Epithelial cell of esophagus (primary cell): ENCODE results near the gene NOL8.

ENCODE experiments used
- DNase-seq: peaks from one replicate; pipeline ENCODE4 v3.0.0; 2010; ENCODE audit warnings: low read depth
- H3K4me3 ChIP-seq: 2 replicates; pipeline ENCODE4 v1.5.1; 2011; ENCODE audit warnings: mild to moderate bottlenecking, low read length, control low read depth
- CTCF ChIP-seq: IDR thresholded peaks from 2 replicates; pipeline ENCODE4 v1.5.1; 2011; ENCODE audit warnings: low read depth, mild to moderate bottlenecking, low read length, control low read depth, inconsistent platforms; ENCODE audit not compliant: insufficient read depth; ENCODE audit errors: missing control alignments

Gene NOL8

GRCh38 chr9:92298036-92298435 lies 27.1 kb downstream of the NOL8 start:
- no peak overlapping the region for H3K4me3 ChIP-seq
- no peak for TF ChIP-seq CTCF
- no peak for DNase-seq

- no peak for DNase-seq
- no peak overlapping the region for H3K4me3 ChIP-seq
- no peak for TF ChIP-seq CTCF
Measured at GRCh38 chr9:92297611-92298010, 27.5 kb downstream of the NOL8 start.

GRCh38 chr9:92295827-92296258 lies 29.3 kb downstream of the NOL8 start:
- DNase-seq: peak; percentile 84
- no peak overlapping the region for H3K4me3 ChIP-seq
- no peak for TF ChIP-seq CTCF

- no peak for DNase-seq
- TF ChIP-seq CTCF: no peak
- no peak overlapping the region for H3K4me3 ChIP-seq
Measured at GRCh38 chr9:92295240-92295790, 29.8 kb downstream of the NOL8 start.

GRCh38 chr9:92294297-92294676 lies 30.9 kb downstream of the NOL8 start:
- no peak for TF ChIP-seq CTCF
- DNase-seq: no peak
- H3K4me3 ChIP-seq: peak overlapping the region; percentile 91

GRCh38 chr9:92293452-92294296 lies 31.5 kb downstream of the NOL8 start, which contains the start of gene IARS1:
Gene IARS1 (minus strand): TSS chr9:92293697. CDS start chr9:92289419, 4,278 bp downstream.
- H3K4me3 ChIP-seq: peak within 1 kb of the TSS; percentile 91
- peak; percentile 41 for TF ChIP-seq CTCF
- peak; percentile 99 for DNase-seq

- no peak for DNase-seq
- TF ChIP-seq CTCF: no peak
- peak overlapping the region; percentile 91 for H3K4me3 ChIP-seq
Measured at GRCh38 chr9:92293075-92293354, 32.1 kb downstream of the NOL8 start.
